HepG2 (cell line): Measurements from ENCODE around the gene ACTL6A. TPM values are rescaled to one million over a fixed set of nuclear protein-coding genes. Genes with fewer than 3 reads are reported as not detected.
A peak's percentile ranks its signal among the peaks of the same experiment; 100 is the strongest.

Experiments
- CEBPG ChIP-seq: IDR thresholded peaks from 2 replicates; pipeline ENCODE4 v1.6.1; 2016
- GFI1 ChIP-seq: sonication (generic); formaldehyde crosslinking; IDR thresholded peaks from 2 replicates; pipeline ENCODE4 v1.5.0; 2020; ENCODE audit warnings: missing genetic modification reagents, mild to moderate bottlenecking, borderline replicate concordance
- HOXA7 ChIP-seq: sonication (generic); formaldehyde crosslinking; IDR thresholded peaks from 2 replicates; pipeline ENCODE4 v1.8.1; 2022; ENCODE audit warnings: mild to moderate bottlenecking, missing genetic modification reagents, moderate library complexity
- KAT8 ChIP-seq: IDR thresholded peaks from 2 replicates; pipeline ENCODE4 v1.6.1; 2016; ENCODE audit warnings: missing genetic modification reagents, missing compliant biosample characterization
- NFRKB ChIP-seq: fragments of 450-650 bp; IDR thresholded peaks from 2 replicates; pipeline ENCODE4 v1.6.1; 2017
- NR2F1 ChIP-seq, 2 experiments: fragments of 450-650 bp in 1 of 2; formaldehyde crosslinking in 1 of 2; IDR thresholded peaks; 2 replicates each; pipeline versions ENCODE4 v1.5.0 to v1.6.1; 2016 to 2020; ENCODE audit warnings: mild to moderate bottlenecking in 1 of 2, missing compliant biosample characterization in 1 of 2, missing genetic modification reagents in 1 of 2, moderate library complexity in 1 of 2
- PHF8 ChIP-seq: sonication (generic); formaldehyde crosslinking; IDR thresholded peaks from 2 replicates; pipeline ENCODE4 v1.5.0; 2020; ENCODE audit warnings: missing genetic modification reagents
- SP1 ChIP-seq, 2 experiments: fragments of 450-650 bp in 1 of 2; sonication (generic) in 1 of 2; formaldehyde crosslinking in 1 of 2; IDR thresholded peaks; 2 replicates each; pipeline versions ENCODE4 v1.4.0 to v1.6.1; 2016 to 2020; ENCODE audit warnings: missing genetic modification reagents in 1 of 2
- TOPORS ChIP-seq: sonication (generic); formaldehyde crosslinking; IDR thresholded peaks from 2 replicates; pipeline ENCODE4 v1.8.0; 2023; ENCODE audit warnings: mild to moderate bottlenecking, missing genetic modification reagents
- ZNF20 ChIP-seq: sonication (generic); formaldehyde crosslinking; IDR thresholded peaks from 2 replicates; pipeline ENCODE4 v1.4.0; 2020; ENCODE audit warnings: mild to moderate bottlenecking, moderate library complexity, missing genetic modification reagents
- ZNF558 ChIP-seq: sonication (generic); formaldehyde crosslinking; IDR thresholded peaks from 2 replicates; pipeline ENCODE4 v1.9.0; 2022; ENCODE audit warnings: mild to moderate bottlenecking, missing genetic modification reagents, borderline replicate concordance
- polyA plus RNA-seq, 8 experiments: library from polyadenylated mRNA; depleted of rRNA in 3 of 8; stranded (reverse) in 7 of 8; unstranded in 1 of 8; fragments of >200 nt; fragmentation: Illumina TruSeq in 4 of 8; extraction: Trizol in 4 of 8; gene quantifications; 2 replicates each; pipeline versions ENCODE4 v1.2.1 to v1.2.3, GENCODE V29; 2011 to 2016; ENCODE audit warnings: low read depth in 4 of 8, missing spikeins in 1 of 8, mixed read lengths in 1 of 8; ENCODE audit not compliant: insufficient read depth in 1 of 8
- total RNA-seq, 5 experiments: library from RNA; depleted of rRNA; stranded (reverse); fragments of >200 nt; fragmentation: Illumina TruSeq; extraction: Trizol; gene quantifications; 2 replicates each; pipeline ENCODE4 v1.2.3, GENCODE V29; 2016; ENCODE audit warnings: low read depth in 1 of 5
- TF ChIP-seq, protein P1 (sequence below): sonication (generic); formaldehyde crosslinking; IDR thresholded peaks from 2 replicates; pipeline ENCODE4 v1.5.0; 2020; ENCODE audit warnings: mild to moderate bottlenecking, missing genetic modification reagents, borderline replicate concordance
- TF ChIP-seq, protein P2 (sequence below): IDR thresholded peaks from 2 replicates; pipeline ENCODE4 v1.6.1; 2016; ENCODE audit warnings: low read depth
- TF ChIP-seq, protein P3 (sequence below): sonication (generic); formaldehyde crosslinking; IDR thresholded peaks from 2 replicates; pipeline ENCODE4 v1.5.0; 2020; ENCODE audit warnings: mild to moderate bottlenecking, missing genetic modification reagents
- TF ChIP-seq, protein P4 (sequence below): sonication (generic); formaldehyde crosslinking; IDR thresholded peaks from 2 replicates; pipeline ENCODE4 v1.8.0; 2022; ENCODE audit warnings: missing genetic modification reagents, mild to moderate bottlenecking, moderate library complexity, borderline replicate concordance
- TF ChIP-seq, protein P5 (sequence below): sonication (generic); formaldehyde crosslinking; conservative IDR thresholded peaks from 2 replicates; pipeline ENCODE4 v1.8.0; 2022; ENCODE audit warnings: missing genetic modification reagents

Gene ACTL6A
- total and polyA plus RNA-seq, 2 of the 13 experiments (the other 11 are each of a cell fraction or from before 2014, with no cell fraction given) = 58.1 to 84.1 TPM

DNA sequence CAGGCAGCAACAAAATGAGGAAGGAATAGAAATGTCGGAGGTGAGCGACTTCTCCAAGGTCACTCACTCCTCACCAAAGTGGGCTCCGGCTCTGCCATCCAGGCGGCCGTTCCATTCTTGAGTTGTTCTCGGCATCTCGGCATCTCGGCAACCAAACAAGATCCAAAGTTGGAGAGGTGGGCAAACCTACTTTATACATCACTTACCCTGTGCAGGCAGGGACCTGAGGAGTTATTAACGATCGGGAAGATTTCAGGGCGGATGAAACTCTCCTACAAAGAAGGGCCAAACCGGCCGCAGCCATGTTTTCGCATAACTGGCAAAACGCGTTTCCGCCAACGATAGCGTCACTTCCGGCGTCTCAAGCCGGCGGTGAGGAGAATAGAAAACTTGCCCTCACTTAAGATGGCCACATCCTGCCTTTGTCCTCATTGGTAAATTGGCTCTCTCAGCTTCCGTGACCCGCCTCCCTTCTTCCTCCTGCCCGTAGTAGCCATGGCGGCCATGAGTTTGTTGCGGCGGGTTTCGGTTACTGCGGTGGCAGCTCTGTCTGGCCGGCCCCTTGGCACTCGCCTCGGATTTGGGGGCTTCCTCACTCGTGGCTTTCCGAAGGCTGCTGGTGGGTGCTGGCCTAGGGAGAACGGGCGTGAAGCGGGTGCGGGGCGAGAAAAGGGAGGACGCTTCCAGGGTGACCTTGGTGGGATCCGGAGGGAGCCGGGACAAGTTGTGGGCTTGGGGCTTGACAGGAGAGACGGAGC, 41.8 kb downstream of the ACTL6A start, which contains the start of the genes MRPL47 and NDUFB5 (continued):
- TF ChIP-seq, protein P1, sequence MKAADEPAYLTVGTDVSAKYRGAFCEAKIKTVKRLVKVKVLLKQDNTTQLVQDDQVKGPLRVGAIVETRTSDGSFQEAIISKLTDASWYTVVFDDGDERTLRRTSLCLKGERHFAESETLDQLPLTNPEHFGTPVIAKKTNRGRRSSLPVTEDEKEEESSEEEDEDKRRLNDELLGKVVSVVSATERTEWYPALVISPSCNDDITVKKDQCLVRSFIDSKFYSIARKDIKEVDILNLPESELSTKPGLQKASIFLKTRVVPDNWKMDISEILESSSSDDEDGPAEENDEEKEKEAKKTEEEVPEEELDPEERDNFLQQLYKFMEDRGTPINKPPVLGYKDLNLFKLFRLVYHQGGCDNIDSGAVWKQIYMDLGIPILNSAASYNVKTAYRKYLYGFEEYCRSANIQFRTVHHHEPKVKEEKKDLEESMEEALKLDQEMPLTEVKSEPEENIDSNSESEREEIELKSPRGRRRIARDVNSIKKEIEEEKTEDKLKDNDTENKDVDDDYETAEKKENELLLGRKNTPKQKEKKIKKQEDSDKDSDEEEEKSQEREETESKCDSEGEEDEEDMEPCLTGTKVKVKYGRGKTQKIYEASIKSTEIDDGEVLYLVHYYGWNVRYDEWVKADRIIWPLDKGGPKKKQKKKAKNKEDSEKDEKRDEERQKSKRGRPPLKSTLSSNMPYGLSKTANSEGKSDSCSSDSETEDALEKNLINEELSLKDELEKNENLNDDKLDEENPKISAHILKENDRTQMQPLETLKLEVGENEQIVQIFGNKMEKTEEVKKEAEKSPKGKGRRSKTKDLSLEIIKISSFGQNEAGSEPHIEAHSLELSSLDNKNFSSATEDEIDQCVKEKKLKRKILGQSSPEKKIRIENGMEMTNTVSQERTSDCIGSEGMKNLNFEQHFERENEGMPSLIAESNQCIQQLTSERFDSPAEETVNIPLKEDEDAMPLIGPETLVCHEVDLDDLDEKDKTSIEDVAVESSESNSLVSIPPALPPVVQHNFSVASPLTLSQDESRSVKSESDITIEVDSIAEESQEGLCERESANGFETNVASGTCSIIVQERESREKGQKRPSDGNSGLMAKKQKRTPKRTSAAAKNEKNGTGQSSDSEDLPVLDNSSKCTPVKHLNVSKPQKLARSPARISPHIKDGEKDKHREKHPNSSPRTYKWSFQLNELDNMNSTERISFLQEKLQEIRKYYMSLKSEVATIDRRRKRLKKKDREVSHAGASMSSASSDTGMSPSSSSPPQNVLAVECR (CRISPR knock-in tag) = peak; percentile 93
- TF ChIP-seq, protein P2, sequence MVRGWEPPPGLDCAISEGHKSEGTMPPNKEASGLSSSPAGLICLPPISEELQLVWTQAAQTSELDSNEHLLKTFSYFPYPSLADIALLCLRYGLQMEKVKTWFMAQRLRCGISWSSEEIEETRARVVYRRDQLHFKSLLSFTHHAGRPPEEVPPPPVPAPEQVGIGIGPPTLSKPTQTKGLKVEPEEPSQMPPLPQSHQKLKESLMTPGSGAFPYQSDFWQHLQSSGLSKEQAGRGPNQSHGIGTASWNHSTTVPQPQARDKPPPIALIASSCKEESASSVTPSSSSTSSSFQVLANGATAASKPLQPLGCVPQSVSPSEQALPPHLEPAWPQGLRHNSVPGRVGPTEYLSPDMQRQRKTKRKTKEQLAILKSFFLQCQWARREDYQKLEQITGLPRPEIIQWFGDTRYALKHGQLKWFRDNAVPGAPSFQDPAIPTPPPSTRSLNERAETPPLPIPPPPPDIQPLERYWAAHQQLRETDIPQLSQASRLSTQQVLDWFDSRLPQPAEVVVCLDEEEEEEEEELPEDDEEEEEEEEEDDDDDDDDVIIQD (CRISPR knock-in tag) = 0 out of 2 replicates have a peak, but pooled peaks have one; percentile 24
- TF ChIP-seq, protein P3, sequence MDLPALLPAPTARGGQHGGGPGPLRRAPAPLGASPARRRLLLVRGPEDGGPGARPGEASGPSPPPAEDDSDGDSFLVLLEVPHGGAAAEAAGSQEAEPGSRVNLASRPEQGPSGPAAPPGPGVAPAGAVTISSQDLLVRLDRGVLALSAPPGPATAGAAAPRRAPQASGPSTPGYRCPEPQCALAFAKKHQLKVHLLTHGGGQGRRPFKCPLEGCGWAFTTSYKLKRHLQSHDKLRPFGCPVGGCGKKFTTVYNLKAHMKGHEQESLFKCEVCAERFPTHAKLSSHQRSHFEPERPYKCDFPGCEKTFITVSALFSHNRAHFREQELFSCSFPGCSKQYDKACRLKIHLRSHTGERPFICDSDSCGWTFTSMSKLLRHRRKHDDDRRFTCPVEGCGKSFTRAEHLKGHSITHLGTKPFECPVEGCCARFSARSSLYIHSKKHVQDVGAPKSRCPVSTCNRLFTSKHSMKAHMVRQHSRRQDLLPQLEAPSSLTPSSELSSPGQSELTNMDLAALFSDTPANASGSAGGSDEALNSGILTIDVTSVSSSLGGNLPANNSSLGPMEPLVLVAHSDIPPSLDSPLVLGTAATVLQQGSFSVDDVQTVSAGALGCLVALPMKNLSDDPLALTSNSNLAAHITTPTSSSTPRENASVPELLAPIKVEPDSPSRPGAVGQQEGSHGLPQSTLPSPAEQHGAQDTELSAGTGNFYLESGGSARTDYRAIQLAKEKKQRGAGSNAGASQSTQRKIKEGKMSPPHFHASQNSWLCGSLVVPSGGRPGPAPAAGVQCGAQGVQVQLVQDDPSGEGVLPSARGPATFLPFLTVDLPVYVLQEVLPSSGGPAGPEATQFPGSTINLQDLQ = no peak
- TF ChIP-seq PHF8 = peak; percentile 92
- peak; percentile 96 for TF ChIP-seq KAT8 (CRISPR knock-in tag)
- TF ChIP-seq HOXA7 (CRISPR knock-in tag) = no peak
- TF ChIP-seq ZNF20 (CRISPR knock-in tag) = no peak
- TF ChIP-seq NR2F1 (CRISPR knock-in tag; IDR thresholded peaks at IDR 0.05) = no peak
- TF ChIP-seq, protein P4, sequence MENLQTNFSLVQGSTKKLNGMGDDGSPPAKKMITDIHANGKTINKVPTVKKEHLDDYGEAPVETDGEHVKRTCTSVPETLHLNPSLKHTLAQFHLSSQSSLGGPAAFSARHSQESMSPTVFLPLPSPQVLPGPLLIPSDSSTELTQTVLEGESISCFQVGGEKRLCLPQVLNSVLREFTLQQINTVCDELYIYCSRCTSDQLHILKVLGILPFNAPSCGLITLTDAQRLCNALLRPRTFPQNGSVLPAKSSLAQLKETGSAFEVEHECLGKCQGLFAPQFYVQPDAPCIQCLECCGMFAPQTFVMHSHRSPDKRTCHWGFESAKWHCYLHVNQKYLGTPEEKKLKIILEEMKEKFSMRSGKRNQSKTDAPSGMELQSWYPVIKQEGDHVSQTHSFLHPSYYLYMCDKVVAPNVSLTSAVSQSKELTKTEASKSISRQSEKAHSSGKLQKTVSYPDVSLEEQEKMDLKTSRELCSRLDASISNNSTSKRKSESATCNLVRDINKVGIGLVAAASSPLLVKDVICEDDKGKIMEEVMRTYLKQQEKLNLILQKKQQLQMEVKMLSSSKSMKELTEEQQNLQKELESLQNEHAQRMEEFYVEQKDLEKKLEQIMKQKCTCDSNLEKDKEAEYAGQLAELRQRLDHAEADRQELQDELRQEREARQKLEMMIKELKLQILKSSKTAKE (CRISPR knock-in tag) = no peak
- TF ChIP-seq SP1 (IDR thresholded peaks at IDR 0.05) = no peak
- peak; percentile 46; the same call in 1 of the 2 replicates for TF ChIP-seq SP1 (CRISPR knock-in tag; IDR thresholded peaks at IDR 0.05)
- TF ChIP-seq GFI1 (CRISPR knock-in tag) = 0 out of 2 replicates have a peak, but pooled peaks have one; percentile 48
- peak; percentile 92 for TF ChIP-seq NFRKB
- peak; percentile 34 for TF ChIP-seq CEBPG (CRISPR knock-in tag)
- TF ChIP-seq TOPORS (CRISPR knock-in tag) = peak; percentile 14; the same call in 1 of the 2 replicates
- TF ChIP-seq ZNF558 (CRISPR knock-in tag) = no peak
- TF ChIP-seq, protein P5, sequence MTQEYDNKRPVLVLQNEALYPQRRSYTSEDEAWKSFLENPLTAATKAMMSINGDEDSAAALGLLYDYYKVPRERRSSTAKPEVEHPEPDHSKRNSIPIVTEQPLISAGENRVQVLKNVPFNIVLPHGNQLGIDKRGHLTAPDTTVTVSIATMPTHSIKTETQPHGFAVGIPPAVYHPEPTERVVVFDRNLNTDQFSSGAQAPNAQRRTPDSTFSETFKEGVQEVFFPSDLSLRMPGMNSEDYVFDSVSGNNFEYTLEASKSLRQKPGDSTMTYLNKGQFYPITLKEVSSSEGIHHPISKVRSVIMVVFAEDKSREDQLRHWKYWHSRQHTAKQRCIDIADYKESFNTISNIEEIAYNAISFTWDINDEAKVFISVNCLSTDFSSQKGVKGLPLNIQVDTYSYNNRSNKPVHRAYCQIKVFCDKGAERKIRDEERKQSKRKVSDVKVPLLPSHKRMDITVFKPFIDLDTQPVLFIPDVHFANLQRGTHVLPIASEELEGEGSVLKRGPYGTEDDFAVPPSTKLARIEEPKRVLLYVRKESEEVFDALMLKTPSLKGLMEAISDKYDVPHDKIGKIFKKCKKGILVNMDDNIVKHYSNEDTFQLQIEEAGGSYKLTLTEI (CRISPR knock-in tag) = no peak
